GM12878 (cell line): ENCODE data around the gene SLC66A3. TPM values are rescaled to one million over a fixed set of nuclear protein-coding genes. Genes with fewer than 3 reads are reported as not detected.

Source experiments
- ATAC-seq: fragments of 200-7000 bp; cut with Tn5 transposase; 3 replicates; pipeline ENCODE4 v1.9.1; 2020; ENCODE audit warnings: mild to moderate bottlenecking, moderate library complexity
- BruUV-seq: library from RNA; stranded (reverse); fragments of 400-500 nt; replicated peaks from 2 replicates; lab custom pipeline; 2021; lab: Mats Ljungman, UMichigan
- CTCF ChIA-PET: fragments of 300-600 bp; sonication (Branson Sonifier 250); formaldehyde crosslinking; extraction: SDS; loops from one replicate; lab custom pipeline; 2021; ENCODE audit warnings: inconsistent platforms; lab: Yijun Ruan, JAX
- POLR2A ChIA-PET: fragments of 350-600 bp; formaldehyde crosslinking; extraction: SDS; loops from one replicate; lab custom pipeline; 2021; ENCODE audit warnings: inconsistent platforms; lab: Charles Lee
- RAD21 ChIA-PET: fragments of 300-600 bp; sonication (Branson Sonifier 250); formaldehyde crosslinking; loops from one replicate; lab custom pipeline; 2023; ENCODE audit warnings: antibody characterized with exemption; ENCODE audit not compliant: unreplicated experiment; lab: Charles Lee
- SMC1A ChIA-PET: fragments of 300-600 bp; sonication (Branson Sonifier 250); formaldehyde crosslinking; loops from one replicate; lab custom pipeline; 2023; ENCODE audit not compliant: unreplicated experiment, uncharacterized antibody; lab: Charles Lee
- DNase-seq: peaks from one replicate; pipeline ENCODE4 v3.0.0-alpha.2; 2011; ENCODE audit warnings: low read depth, low spot score
- FAIRE-seq: peaks from 3 replicates; lab custom pipeline; 2011; peaks lifted over from hg19 to GRCh38; lab: Jason Lieb, UNC
- H2AFZ ChIP-seq: 2 replicates; pipeline ENCODE4 v1.6.0; 2011; ENCODE audit warnings: low read depth, low read length, control low read depth; ENCODE audit not compliant: control insufficient read depth
- H3K27ac ChIP-seq: 2 replicates; pipeline ENCODE4 v1.5.1; 2011; ENCODE audit warnings: control low read depth; ENCODE audit not compliant: control insufficient read depth, insufficient read depth
- H3K27me3 ChIP-seq, 2 experiments: replicated peaks in 1 of 2; 2 replicates each; pipeline versions ENCODE4 v1.6.0 to v1.6.1; 2011; ENCODE audit warnings: low read length in 1 of 2; ENCODE audit not compliant: control insufficient read depth in 2 of 2, insufficient read depth in 2 of 2
- H3K36me3 ChIP-seq, 2 experiments: 2 replicates each; pipeline ENCODE4 v1.5.1; 2011; ENCODE audit warnings: low read length in 1 of 2; ENCODE audit not compliant: control insufficient read depth in 2 of 2, insufficient read depth in 2 of 2
- H3K4me1 ChIP-seq: 2 replicates; pipeline ENCODE4 v1.6.1; 2011; ENCODE audit warnings: mild to moderate bottlenecking, low read length, moderate library complexity, mixed read lengths; ENCODE audit not compliant: control insufficient read depth, insufficient read depth
- H3K4me2 ChIP-seq: 2 replicates; pipeline ENCODE4 v1.6.0; 2011; ENCODE audit warnings: control low read depth; ENCODE audit not compliant: control insufficient read depth, insufficient read depth
- H3K4me3 ChIP-seq: fragments of 200-600 bp; sonication (generic); 2 replicates; pipeline ENCODE4 v1.5.1; 2016
- H3K79me2 ChIP-seq: 2 replicates; pipeline ENCODE4 v1.6.0; 2011; ENCODE audit warnings: low read length; ENCODE audit not compliant: control insufficient read depth, insufficient read depth
- H3K9ac ChIP-seq: 2 replicates; pipeline ENCODE4 v1.8.0; 2011; ENCODE audit warnings: low read length, control low read depth, mixed read lengths; ENCODE audit not compliant: control insufficient read depth, insufficient read depth
- H3K9me3 ChIP-seq: replicated peaks from 3 replicates; pipeline ENCODE4 v1.5.1; 2011; ENCODE audit warnings: mild to moderate bottlenecking, low read length; ENCODE audit not compliant: control insufficient read depth, insufficient read depth
- H4K20me1 ChIP-seq: 2 replicates; pipeline ENCODE4 v1.6.0; 2011; ENCODE audit not compliant: control insufficient read depth, insufficient read depth
- EED ChIP-seq: sonication (generic); IDR thresholded peaks from 2 replicates; pipeline ENCODE4 v1.6.1; 2016; ENCODE audit warnings: antibody characterized with exemption, low read depth
- NFIC ChIP-seq: IDR thresholded peaks from 2 replicates; pipeline ENCODE4 v1.6.1; 2012; ENCODE audit warnings: low read depth, mild to moderate bottlenecking, inconsistent platforms, low read length, moderate library complexity
- POLR2A ChIP-seq: IDR thresholded peaks from 2 replicates; pipeline ENCODE4 v1.6.1; 2011; ENCODE audit warnings: low read depth, mild to moderate bottlenecking, low read length
- RUNX3 ChIP-seq: IDR thresholded peaks from 2 replicates; pipeline ENCODE4 v1.6.1; 2012; ENCODE audit warnings: low read length, inconsistent platforms
- SMAD5 ChIP-seq: IDR thresholded peaks from 2 replicates; pipeline ENCODE4 v1.6.1; 2016; ENCODE audit warnings: antibody characterized with exemption, low read depth
- SMC3 ChIP-seq: IDR thresholded peaks from 2 replicates; pipeline ENCODE4 v1.6.1; 2011; ENCODE audit warnings: low read length, improper control_type of control experiment, borderline replicate concordance
- TAF1 ChIP-seq: IDR thresholded peaks from 2 replicates; pipeline ENCODE4 v1.6.1; 2011; ENCODE audit warnings: mild to moderate bottlenecking, low read depth, low read length, borderline replicate concordance
- WGBS: methylation state at CpG from one replicate; pipeline ENCODE4 v1.1.6; 2016; ENCODE audit warnings: low lambda C conversion rate; ENCODE audit not compliant: insufficient replicate concordance, insufficient coverage; ENCODE audit errors: missing lambda C conversion rate; 5-methylcytosine and 5-hydroxymethylcytosine counted together
- in situ Hi-C: fragments of 300-500 bp; cut with MboI; formaldehyde crosslinking; loops from 9 replicates; pipeline ENCODE4 v1.14.3; 2018; ENCODE audit warnings: mixed read lengths
- intact Hi-C: fragments of 100-400 bp; cut with micrococcal nuclease; formaldehyde crosslinking; loops from one replicate; pipeline ENCODE4 v1.14.2; 2022; ENCODE audit not compliant: unreplicated experiment
- polyA plus RNA-seq, 11 experiments: library from polyadenylated mRNA; depleted of rRNA in 4 of 11; unstranded in 6 of 11; stranded (reverse) in 5 of 11; fragments of >200 nt; fragmentation: Nextera tagmentation in 4 of 11; fragmentation: Illumina TruSeq in 1 of 11; extraction: Ambion mirVana in 4 of 11; extraction: Trizol in 1 of 11; gene quantifications; 1 replicate in 1 of 11; 2 replicates in 10 of 11; pipeline versions ENCODE4 v1.2.1 to v1.2.3, GENCODE V29; 2011 to 2016; ENCODE audit warnings: inconsistent platforms in 2 of 11, missing spikeins in 2 of 11, low read depth in 1 of 11
- total RNA-seq, 4 experiments: library from RNA; depleted of rRNA in 3 of 4; stranded (reverse); fragments of >200 nt in 3 of 4; fragmentation: Illumina TruSeq in 1 of 4; extraction: Trizol in 1 of 4; gene quantifications; 2 replicates each; pipeline versions ENCODE4 v1.2.1 to v1.2.3, GENCODE V29; 2013 to 2021
- TF ChIP-seq, protein P1 (sequence below): fragments of 450-650 bp; IDR thresholded peaks from 2 replicates; pipeline ENCODE4 v1.6.1; 2017; ENCODE audit warnings: mild to moderate bottlenecking, moderate library complexity

SLC66A3 gene
- total and polyA plus RNA-seq, 10 of the 15 experiments (the other 5 are each of a cell fraction or from before 2014, with no cell fraction given) = 1.4 to 14.2 (median 6.4) TPM

DNA sequence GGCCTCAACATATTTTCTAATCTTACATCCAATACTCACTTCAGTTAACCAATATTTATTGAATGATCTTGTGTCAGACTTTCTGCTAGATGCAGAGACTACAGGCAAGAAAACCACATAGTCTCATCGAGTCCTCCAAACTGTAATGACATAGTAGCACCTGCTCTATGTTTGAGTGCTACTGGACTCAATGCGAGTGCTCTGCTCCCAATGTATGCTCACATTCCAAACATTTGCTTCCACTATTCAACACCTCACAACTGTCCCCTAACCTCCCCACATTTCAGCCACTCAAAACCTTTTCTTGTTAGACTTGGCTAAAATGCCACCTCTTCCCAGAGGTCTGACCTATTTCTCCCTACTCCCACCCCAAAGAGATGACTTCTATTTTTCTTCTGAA, 65.2 kb downstream of the SLC66A3 start:
- Histone ChIP-seq H3K9me3 (no peaks in the 10 kb centered on the region), H4K20me1 (no peaks in the 10 kb centered on the region), H3K4me1 (no peaks in the 10 kb centered on the region), H3K79me2 (no peaks in the 10 kb centered on the region), H3K4me3 (no peak overlapping the region), H3K27ac (no peak overlapping the region), H3K27me3 (no peaks in the 10 kb centered on the region), H3K36me3 (peaks cover 0 to 1% of the 10 kb centered on the region in 2 experiments; a peak in 3 of 4 replicates), H2AFZ (no peak overlapping the region), H3K9ac (no peak overlapping the region), H3K4me2 (no peak overlapping the region)
- no TSS peak for BruUV-seq
- ChIA-PET RAD21 (no interaction called here), SMC1A (interaction anchor here (0.8 to 1.7 kb wide), 2 partner anchors 10 to 85 kb away, joined by 3 to 5 read pairs; no protein-coding TSS in a partner anchor), POLR2A (no interaction called here), CTCF (interaction anchor here (1.0 kb wide), 1 partner anchor 11 kb away, joined by 3 read pairs; no protein-coding TSS in a partner anchor)
- DNase-seq (no peak), FAIRE-seq (no peak), ATAC-seq (no peak)
- in situ Hi-C loops (no loop called here), intact Hi-C loops (no loop called here)
- no peak for TF ChIP-seq NFIC
- TF ChIP-seq POLR2A = no peak
- TF ChIP-seq SMAD5 = no peak
- TF ChIP-seq, protein P1, sequence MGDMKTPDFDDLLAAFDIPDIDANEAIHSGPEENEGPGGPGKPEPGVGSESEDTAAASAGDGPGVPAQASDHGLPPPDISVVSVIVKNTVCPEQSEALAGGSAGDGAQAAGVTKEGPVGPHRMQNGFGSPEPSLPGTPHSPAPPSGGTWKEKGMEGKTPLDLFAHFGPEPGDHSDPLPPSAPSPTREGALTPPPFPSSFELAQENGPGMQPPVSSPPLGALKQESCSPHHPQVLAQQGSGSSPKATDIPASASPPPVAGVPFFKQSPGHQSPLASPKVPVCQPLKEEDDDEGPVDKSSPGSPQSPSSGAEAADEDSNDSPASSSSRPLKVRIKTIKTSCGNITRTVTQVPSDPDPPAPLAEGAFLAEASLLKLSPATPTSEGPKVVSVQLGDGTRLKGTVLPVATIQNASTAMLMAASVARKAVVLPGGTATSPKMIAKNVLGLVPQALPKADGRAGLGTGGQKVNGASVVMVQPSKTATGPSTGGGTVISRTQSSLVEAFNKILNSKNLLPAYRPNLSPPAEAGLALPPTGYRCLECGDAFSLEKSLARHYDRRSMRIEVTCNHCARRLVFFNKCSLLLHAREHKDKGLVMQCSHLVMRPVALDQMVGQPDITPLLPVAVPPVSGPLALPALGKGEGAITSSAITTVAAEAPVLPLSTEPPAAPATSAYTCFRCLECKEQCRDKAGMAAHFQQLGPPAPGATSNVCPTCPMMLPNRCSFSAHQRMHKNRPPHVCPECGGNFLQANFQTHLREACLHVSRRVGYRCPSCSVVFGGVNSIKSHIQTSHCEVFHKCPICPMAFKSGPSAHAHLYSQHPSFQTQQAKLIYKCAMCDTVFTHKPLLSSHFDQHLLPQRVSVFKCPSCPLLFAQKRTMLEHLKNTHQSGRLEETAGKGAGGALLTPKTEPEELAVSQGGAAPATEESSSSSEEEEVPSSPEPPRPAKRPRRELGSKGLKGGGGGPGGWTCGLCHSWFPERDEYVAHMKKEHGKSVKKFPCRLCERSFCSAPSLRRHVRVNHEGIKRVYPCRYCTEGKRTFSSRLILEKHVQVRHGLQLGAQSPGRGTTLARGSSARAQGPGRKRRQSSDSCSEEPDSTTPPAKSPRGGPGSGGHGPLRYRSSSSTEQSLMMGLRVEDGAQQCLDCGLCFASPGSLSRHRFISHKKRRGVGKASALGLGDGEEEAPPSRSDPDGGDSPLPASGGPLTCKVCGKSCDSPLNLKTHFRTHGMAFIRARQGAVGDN = no peak
- no peak for TF ChIP-seq TAF1
- TF ChIP-seq EED = no peak
- no peak for TF ChIP-seq RUNX3
- no peak for TF ChIP-seq SMC3
- 97% methylated on average over 2 of the region's 2 CpGs for WGBS
